Panc1 (cell line): ENCODE data around the gene EFCAB8. TPM values are rescaled to one million over a fixed set of nuclear protein-coding genes. Genes with fewer than 3 reads are reported as not detected.

Source experiments
- ATAC-seq: fragments of 200-7000 bp; cut with Tn5 transposase; 2 replicates; pipeline ENCODE4 v1.9.1; 2020; ENCODE audit warnings: mild to moderate bottlenecking, moderate library complexity
- BruUV-seq: library from RNA; stranded (reverse); fragments of 400-500 nt; replicated peaks from 2 replicates; lab custom pipeline; 2021; lab: Mats Ljungman, UMichigan
- CTCF ChIA-PET: fragments of 300-600 bp; sonication (Branson Sonifier 250); formaldehyde crosslinking; loops from one replicate; lab custom pipeline; 2022; ENCODE audit warnings: antibody characterized with exemption; lab: Charles Lee
- POLR2A ChIA-PET: fragments of 300-600 bp; sonication (Branson Sonifier 250); formaldehyde crosslinking; loops from one replicate; lab custom pipeline; 2022; ENCODE audit warnings: antibody characterized with exemption; lab: Charles Lee
- DNase-seq: peaks from one replicate; pipeline ENCODE4 v3.0.0-alpha.2; 2010; ENCODE audit warnings: low read depth, low spot score
- H3K27ac ChIP-seq: 2 replicates; pipeline ENCODE4 v1.5.1; 2011; ENCODE audit warnings: mild to moderate bottlenecking, low read length, inconsistent platforms
- H3K27me3 ChIP-seq: fragments of 200-500 bp; sonication (Bioruptor generic); 2 replicates; pipeline ENCODE4 v1.6.0; 2014; ENCODE audit warnings: low read length, inconsistent platforms; ENCODE audit not compliant: control insufficient read depth, insufficient read depth
- H3K36me3 ChIP-seq: fragments of 200-500 bp; sonication (Bioruptor generic); 2 replicates; pipeline ENCODE4 v1.5.1; 2014; ENCODE audit warnings: inconsistent platforms, mild to moderate bottlenecking, low read length, moderate library complexity; ENCODE audit not compliant: control insufficient read depth, insufficient read depth
- H3K4me1 ChIP-seq: 2 replicates; pipeline ENCODE4 v1.5.1; 2011; ENCODE audit warnings: inconsistent platforms, mild to moderate bottlenecking, low read length, moderate library complexity; ENCODE audit not compliant: control insufficient read depth, insufficient read depth
- H3K4me3 ChIP-seq, 2 experiments: 2 replicates each; pipeline ENCODE4 v1.5.1; 2011 to 2012; ENCODE audit warnings: low read depth in 2 of 2, low read length in 2 of 2, mild to moderate bottlenecking in 2 of 2, inconsistent platforms in 1 of 2, moderate library complexity in 1 of 2
- H3K9me3 ChIP-seq: fragments of 200-500 bp; sonication (Bioruptor generic); 2 replicates; pipeline ENCODE4 v1.5.1; 2014; ENCODE audit warnings: low read depth, mild to moderate bottlenecking, inconsistent platforms, low read length, moderate library complexity; ENCODE audit not compliant: control insufficient read depth, insufficient read depth
- POLR2AphosphoS5 ChIP-seq: IDR thresholded peaks from 2 replicates; pipeline ENCODE4 v1.6.1; 2012; ENCODE audit warnings: mild to moderate bottlenecking, low read depth, low read length, moderate library complexity
- SIN3A ChIP-seq: IDR thresholded peaks from 2 replicates; pipeline ENCODE4 v1.6.1; 2012; ENCODE audit warnings: low read depth, mild to moderate bottlenecking, low read length, moderate library complexity, borderline replicate concordance; ENCODE audit not compliant: insufficient read depth
- TCF7L2 ChIP-seq: IDR thresholded peaks from 2 replicates; pipeline ENCODE4 v1.6.1; 2011; ENCODE audit warnings: mild to moderate bottlenecking, low read depth, low read length, inconsistent platforms
- in situ Hi-C: cut with HindIII; loops from 2 replicates; pipeline ENCODE4 v1.10.0; 2016; ENCODE audit warnings: low sequenced_read_pairs, low pct_unique_long_range_greater_than_20kb
- intact Hi-C: fragments of 100-400 bp; cut with micrococcal nuclease; formaldehyde crosslinking; loops from one replicate; pipeline ENCODE4 v1.10.0; 2022; ENCODE audit not compliant: unreplicated experiment
- total RNA-seq: library from RNA; stranded (reverse); gene quantifications from one replicate; pipeline ENCODE4 v1.2.1, GENCODE V29; 2021; ENCODE audit not compliant: unreplicated experiment
- TF ChIP-seq, protein P1 (sequence below): fragments of 450-650 bp; IDR thresholded peaks from 2 replicates; pipeline ENCODE4 v1.5.1; 2017; ENCODE audit warnings: mild to moderate bottlenecking
- TF ChIP-seq, protein P2 (sequence below), 2 experiments: IDR thresholded peaks; 2 replicates each; pipeline ENCODE4 v1.6.1; 2011 to 2012; ENCODE audit warnings: low read depth in 2 of 2, control low read depth in 1 of 2, low read length in 1 of 2, mild to moderate bottlenecking in 1 of 2, moderate library complexity in 1 of 2; ENCODE audit not compliant: insufficient read depth in 1 of 2

The EFCAB8 gene
- total RNA-seq, 1 experiment from 2014 or later: 1.1 TPM

DNA sequence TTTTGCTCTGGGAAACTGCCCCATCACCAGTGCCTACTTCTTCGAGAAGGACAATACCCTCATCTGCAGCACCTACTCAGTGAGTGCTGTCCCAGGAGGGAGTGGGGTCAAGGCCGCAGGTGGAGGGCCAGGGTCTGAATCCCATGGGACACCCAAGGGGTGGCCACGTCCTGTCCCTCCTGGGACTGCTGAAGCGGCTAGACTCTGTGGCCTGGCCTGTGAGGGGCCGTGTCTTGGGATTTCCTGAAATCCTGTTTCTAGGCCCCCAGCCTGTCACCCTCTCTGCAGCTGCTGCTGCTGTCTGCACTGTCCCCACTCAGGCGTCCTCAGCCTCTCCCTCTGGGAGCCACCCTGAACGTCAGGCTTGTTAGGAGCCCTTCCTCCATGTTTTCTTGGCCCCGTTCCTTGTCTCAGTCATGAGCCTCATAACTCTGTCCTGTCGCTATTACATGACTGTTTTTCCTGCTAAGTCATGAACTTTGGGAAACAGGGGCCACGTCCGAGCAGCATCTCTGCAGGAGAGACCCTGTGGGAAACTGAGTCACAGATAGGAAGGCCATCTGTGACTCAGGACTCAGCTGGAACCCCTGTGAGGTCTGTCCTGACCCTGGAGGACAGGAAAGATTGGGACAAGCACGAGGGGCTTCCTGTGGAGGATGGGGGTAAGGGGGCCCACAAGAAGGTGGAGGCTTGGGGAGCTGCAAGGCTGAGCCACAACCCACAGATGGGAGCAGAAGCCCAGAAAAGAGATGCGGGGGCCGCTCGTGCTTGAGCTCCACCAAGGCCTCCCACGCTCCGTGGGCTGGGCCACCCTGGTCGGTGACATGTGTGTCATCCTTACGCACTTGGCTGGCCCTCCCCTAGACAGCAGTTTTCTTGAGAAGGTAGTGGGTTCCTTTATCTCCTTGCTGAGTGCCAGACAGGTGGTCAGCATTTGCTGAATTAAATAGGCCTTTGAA is 49.9 kb downstream of the EFCAB8 start:
- no peaks in the 10 kb centered on the region for H3K36me3 ChIP-seq
- no TSS peak for BruUV-seq
- H3K9me3 ChIP-seq: no peaks in the 10 kb centered on the region
- H3K4me1 ChIP-seq: no peaks in the 10 kb centered on the region
- no peak for ATAC-seq
- H3K4me3 ChIP-seq: no peak overlapping the region
- no peak for DNase-seq
- ChIA-PET CTCF (no interaction called here), POLR2A (no interaction called here)
- no peak overlapping the region for H3K27ac ChIP-seq
- in situ Hi-C loops (no loop called here), intact Hi-C loops (no loop called here)
- TF ChIP-seq, protein P1, sequence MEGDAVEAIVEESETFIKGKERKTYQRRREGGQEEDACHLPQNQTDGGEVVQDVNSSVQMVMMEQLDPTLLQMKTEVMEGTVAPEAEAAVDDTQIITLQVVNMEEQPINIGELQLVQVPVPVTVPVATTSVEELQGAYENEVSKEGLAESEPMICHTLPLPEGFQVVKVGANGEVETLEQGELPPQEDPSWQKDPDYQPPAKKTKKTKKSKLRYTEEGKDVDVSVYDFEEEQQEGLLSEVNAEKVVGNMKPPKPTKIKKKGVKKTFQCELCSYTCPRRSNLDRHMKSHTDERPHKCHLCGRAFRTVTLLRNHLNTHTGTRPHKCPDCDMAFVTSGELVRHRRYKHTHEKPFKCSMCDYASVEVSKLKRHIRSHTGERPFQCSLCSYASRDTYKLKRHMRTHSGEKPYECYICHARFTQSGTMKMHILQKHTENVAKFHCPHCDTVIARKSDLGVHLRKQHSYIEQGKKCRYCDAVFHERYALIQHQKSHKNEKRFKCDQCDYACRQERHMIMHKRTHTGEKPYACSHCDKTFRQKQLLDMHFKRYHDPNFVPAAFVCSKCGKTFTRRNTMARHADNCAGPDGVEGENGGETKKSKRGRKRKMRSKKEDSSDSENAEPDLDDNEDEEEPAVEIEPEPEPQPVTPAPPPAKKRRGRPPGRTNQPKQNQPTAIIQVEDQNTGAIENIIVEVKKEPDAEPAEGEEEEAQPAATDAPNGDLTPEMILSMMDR: no peak
- TF ChIP-seq SIN3A (no peak), TCF7L2 (no peak), POLR2AphosphoS5 (no peak)
- TF ChIP-seq, protein P2, sequence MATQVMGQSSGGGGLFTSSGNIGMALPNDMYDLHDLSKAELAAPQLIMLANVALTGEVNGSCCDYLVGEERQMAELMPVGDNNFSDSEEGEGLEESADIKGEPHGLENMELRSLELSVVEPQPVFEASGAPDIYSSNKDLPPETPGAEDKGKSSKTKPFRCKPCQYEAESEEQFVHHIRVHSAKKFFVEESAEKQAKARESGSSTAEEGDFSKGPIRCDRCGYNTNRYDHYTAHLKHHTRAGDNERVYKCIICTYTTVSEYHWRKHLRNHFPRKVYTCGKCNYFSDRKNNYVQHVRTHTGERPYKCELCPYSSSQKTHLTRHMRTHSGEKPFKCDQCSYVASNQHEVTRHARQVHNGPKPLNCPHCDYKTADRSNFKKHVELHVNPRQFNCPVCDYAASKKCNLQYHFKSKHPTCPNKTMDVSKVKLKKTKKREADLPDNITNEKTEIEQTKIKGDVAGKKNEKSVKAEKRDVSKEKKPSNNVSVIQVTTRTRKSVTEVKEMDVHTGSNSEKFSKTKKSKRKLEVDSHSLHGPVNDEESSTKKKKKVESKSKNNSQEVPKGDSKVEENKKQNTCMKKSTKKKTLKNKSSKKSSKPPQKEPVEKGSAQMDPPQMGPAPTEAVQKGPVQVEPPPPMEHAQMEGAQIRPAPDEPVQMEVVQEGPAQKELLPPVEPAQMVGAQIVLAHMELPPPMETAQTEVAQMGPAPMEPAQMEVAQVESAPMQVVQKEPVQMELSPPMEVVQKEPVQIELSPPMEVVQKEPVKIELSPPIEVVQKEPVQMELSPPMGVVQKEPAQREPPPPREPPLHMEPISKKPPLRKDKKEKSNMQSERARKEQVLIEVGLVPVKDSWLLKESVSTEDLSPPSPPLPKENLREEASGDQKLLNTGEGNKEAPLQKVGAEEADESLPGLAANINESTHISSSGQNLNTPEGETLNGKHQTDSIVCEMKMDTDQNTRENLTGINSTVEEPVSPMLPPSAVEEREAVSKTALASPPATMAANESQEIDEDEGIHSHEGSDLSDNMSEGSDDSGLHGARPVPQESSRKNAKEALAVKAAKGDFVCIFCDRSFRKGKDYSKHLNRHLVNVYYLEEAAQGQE (IDR thresholded peaks at IDR 0.05; ENCODE audit: insufficient read depth in 1 of 2, low read depth in 2 of 2, low read length in 1 of 2): no peak
- H3K27me3 ChIP-seq: no peaks in the 10 kb centered on the region

DNA sequence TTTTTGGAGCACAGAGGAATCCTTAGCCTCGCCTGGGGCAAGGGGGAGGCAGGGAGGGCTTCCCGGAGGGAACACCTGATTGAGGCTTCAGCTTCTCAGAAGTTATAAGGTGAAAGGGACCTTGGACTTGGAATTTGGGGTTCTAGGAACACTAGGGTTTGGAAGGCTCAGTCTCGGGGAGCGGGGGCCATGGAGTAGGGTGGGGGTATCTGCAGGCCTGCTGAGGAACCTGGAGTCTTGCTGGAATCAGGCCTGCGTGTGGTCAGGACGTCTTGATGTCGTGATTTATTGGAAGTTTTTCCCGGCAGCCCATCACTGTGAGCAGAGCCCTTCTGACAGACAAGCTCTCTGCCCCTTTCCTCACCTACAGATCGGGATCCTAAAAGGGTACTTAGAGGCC is 50.7 kb downstream of the EFCAB8 start:
- no peaks in the 10 kb centered on the region for H3K9me3 ChIP-seq
- intact Hi-C loops: no loop called here
- POLR2A ChIA-PET: no interaction called here
- no peak overlapping the region for H3K4me3 ChIP-seq
- H3K4me1 ChIP-seq: no peaks in the 10 kb centered on the region
- BruUV-seq: no TSS peak
- H3K36me3 ChIP-seq: no peaks in the 10 kb centered on the region
- no peak for DNase-seq
- no peak overlapping the region for H3K27ac ChIP-seq
- CTCF ChIA-PET: no interaction called here
- no peak for ATAC-seq
- in situ Hi-C loops: no loop called here
- no peaks in the 10 kb centered on the region for H3K27me3 ChIP-seq
- TF ChIP-seq SIN3A: no peak
- TF ChIP-seq, protein P1: no peak
- TF ChIP-seq, protein P2 (IDR thresholded peaks at IDR 0.05; ENCODE audit: insufficient read depth in 1 of 2, low read depth in 2 of 2, low read length in 1 of 2): no peak
- TF ChIP-seq TCF7L2: no peak
- TF ChIP-seq POLR2AphosphoS5: no peak
